HG03442 (cell line): ENCODE data around the gene BTN3A1.

Source experiments
- ATAC-seq: cut with Tn5 transposase; IDR thresholded peaks from one replicate; pipeline ENCODE4 v1.9.1; 2021; ENCODE audit warnings: mild to moderate bottlenecking, moderate library complexity; ENCODE audit not compliant: unreplicated experiment

Gene BTN3A1

GRCh38 chr6:26379292-26379691, 22.8 kb upstream of the BTN3A1 start:
- ATAC-seq, result no peak

GRCh38 chr6:26379740-26380139, 22.3 kb upstream of the BTN3A1 start:
- ATAC-seq, result no peak

- ATAC-seq, result no peak
These were observed 21.8 kb upstream of the BTN3A1 start for GRCh38 chr6:26380256-26380655.

GRCh38 chr6:26382121-26382520, 20.0 kb upstream of the BTN3A1 start:
- ATAC-seq, result no peak

- no peak for ATAC-seq
These were observed 18.3 kb upstream of the BTN3A1 start for GRCh38 chr6:26383624-26384417.

- ATAC-seq, result no peak
These were observed 16.3 kb upstream of the BTN3A1 start for GRCh38 chr6:26385734-26386125.

- no peak for ATAC-seq
These were observed 14.5 kb upstream of the BTN3A1 start for GRCh38 chr6:26387565-26387964.

GRCh38 chr6:26388014-26388413, 14.1 kb upstream of the BTN3A1 start:
- no peak for ATAC-seq

- ATAC-seq, result no peak
These were observed 13.6 kb upstream of the BTN3A1 start for GRCh38 chr6:26388441-26388840.

GRCh38 chr6:26389349-26389894, 12.7 kb upstream of the BTN3A1 start:
- ATAC-seq, result no peak

GRCh38 chr6:26390531-26390930, 11.5 kb upstream of the BTN3A1 start:
- no peak for ATAC-seq

GRCh38 chr6:26392932-26393636, 9.0 kb upstream of the BTN3A1 start:
- ATAC-seq, result no peak

GRCh38 chr6:26394289-26394688, 7.8 kb upstream of the BTN3A1 start:
- no peak for ATAC-seq

- no peak for ATAC-seq
These were observed 3.5 kb upstream of the BTN3A1 start for GRCh38 chr6:26398555-26398954.

GRCh38 chr6:26400626-26401025, 1.4 kb upstream of the BTN3A1 start:
- no peak for ATAC-seq

GRCh38 chr6:26401389-26401986, 587 bp upstream of the BTN3A1 start:
- ATAC-seq, result no peak

GRCh38 chr6:26403893-26404292, 1.8 kb downstream of the BTN3A1 start:
- no peak for ATAC-seq

GRCh38 chr6:26404546-26404945, 2.5 kb downstream of the BTN3A1 start:
- ATAC-seq, result no peak

- no peak for ATAC-seq
These were observed 7.0 kb downstream of the BTN3A1 start for GRCh38 chr6:26408828-26409730.

- no peak for ATAC-seq
These were observed 9.7 kb downstream of the BTN3A1 start for GRCh38 chr6:26411751-26412150.

GRCh38 chr6:26412228-26412627, 10.2 kb downstream of the BTN3A1 start:
- ATAC-seq, result no peak
